NCI-H2029 treated with DMSO at 0.1 percent for 48 hours (cell line): ENCODE measurements around the gene CASK.

Experiments used
- DNase-seq: peaks from one replicate; lab custom pipeline; 2025; lab: John Stamatoyannopoulos, UW

Gene CASK

GRCh38 chrX:41470706-41471105, 452.6 kb downstream of the CASK start:
- DNase-seq = no peak

DNA sequence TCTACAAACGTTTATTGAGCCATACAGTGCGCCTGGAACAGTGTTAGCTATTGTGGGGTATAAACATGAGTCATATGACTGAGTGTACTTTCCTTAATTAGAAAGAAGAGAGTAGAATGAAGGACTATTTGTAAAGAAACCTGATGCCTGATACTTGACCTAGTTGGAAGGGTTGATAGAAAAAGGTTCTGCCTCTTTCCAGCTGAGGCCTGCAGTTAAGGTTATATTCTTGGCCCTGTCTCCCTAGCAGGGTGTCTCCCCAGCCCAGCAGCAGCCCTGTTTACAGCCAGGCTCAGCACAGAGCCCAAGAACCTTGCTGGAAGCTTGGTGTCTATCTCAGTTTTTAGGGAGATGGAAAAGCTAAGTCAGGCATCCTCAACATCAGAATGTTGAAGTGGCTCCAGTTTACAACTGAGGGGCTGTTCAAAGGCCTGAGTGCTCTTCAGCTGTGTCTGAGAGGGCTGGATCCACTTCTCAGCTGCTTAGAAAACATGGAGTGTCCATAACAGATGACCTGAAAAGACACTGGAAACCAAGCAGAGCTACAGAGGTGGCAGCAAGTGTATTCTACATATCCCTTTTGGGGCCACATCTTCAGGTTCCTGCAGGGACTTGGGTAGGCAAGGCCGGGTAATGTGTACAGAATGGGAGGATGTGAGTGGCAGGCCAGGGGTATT, 454.6 kb downstream of the CASK start:
- DNase-seq = peak; percentile 86
